SH-SY5Y (cell line): Measurements from ENCODE around the gene HIVEP3.

Experiments
- GATA2 ChIP-seq: IDR thresholded peaks from 2 replicates; pipeline ENCODE4 v1.6.1; 2011; ENCODE audit warnings: mild to moderate bottlenecking, low read depth, low read length
- GATA3 ChIP-seq: IDR thresholded peaks from 2 replicates; pipeline ENCODE4 v1.6.1; 2011; ENCODE audit warnings: low read depth, mild to moderate bottlenecking, low read length, moderate library complexity

DNA sequence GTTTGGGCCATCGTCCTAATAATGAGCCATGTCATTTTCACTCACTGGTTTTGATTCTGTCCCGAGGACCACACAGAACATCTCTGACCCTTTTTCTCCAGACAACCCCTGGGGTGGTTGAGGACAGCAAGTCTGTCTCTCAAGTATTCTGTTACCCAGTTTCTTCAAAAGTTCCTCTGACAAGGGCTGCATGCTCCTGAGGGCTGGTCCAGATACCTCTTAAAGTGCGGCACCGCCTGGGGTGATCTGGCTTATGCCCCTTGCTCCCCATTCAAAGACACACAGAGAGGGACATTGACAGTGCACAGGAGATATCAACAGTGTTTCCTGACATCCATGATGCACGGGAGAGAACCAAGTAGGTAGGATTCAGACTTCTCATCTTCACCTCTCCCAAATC, 301.4 kb downstream of the HIVEP3 start:
- TF ChIP-seq GATA2 (no peak), GATA3 (no peak)
